IPS-NIHi7 (cell line): ENCODE results near the gene SCN3B.

ENCODE experiments used
- DNase-seq: peaks from one replicate; pipeline ENCODE4 v3.0.0; 2012; ENCODE audit warnings: mixed read lengths; ENCODE audit errors: extremely low spot score

SCN3B gene

DNA sequence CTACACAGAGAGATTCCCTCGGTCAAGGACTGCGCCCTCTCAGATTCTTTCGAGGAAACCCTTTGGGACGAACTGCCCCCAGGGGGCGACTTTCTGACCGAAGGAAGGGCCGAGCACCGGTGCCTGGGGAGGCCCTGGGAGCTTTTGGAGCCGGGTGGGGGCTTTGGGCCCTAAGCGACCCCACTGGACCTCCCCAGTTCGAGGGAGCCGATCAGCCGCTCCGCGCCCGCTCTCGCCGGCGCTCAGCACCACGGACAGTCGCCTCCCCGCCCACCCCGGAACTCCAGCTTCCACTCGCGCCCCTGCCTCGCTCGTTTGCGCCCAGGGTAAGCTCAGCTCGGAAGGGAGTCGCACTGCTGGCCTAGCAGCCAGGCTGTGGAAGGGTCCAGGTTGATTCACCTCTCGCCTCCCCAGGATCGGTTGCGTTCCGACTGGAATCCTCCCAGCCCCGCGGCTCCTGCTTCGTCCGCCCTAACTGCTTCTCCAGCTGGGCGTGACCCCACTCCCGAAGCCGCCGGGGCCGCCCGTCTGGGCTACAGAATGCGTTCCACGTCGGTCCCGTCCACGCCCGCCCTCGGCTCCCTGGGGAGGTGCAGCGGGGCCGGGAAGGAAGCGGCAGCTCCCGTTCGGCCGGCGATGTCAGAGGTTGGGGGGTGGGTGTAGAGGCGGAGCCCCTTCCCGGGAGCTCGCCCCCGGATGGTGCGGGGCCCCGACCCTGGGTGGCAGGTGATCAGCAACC lies 428 bp downstream of the SCN3B start:
- DNase-seq: peak; percentile 71

DNA sequence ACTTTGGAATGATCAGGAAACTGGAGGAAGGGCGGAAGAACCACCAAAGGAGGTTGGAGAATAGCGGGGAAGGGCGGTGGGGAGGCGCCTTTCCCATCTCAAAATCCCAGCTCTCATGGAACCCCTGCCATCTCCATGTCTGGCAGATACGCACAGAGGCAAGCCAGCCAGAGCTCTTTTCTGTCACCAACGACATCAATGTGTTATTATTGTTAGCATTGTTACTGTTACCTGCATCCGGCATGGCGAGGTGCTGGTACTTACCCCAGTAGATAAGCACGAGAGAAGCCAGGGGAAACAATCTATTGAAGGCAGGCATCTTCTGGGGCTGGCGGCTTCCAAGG lies 969 bp downstream of the SCN3B start:
- no peak for DNase-seq

DNA sequence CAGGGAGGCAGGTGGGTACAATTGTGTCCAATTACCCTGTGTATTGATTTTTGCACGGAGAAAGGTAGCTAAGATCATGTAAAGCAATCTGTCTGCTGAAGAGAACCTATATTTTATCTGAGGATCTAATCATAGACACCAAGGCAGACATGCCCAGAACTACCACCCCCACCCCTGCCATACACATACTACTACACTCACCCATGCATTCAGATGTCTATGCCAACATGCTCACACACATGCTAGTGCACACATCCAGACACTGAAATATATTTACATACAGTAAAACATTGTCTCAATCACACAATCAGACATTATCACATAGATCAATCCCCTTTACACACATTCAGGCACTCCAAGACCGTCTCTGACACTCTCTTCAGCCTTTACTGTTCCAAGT lies 1.8 kb downstream of the SCN3B start:
- DNase-seq: no peak

DNA sequence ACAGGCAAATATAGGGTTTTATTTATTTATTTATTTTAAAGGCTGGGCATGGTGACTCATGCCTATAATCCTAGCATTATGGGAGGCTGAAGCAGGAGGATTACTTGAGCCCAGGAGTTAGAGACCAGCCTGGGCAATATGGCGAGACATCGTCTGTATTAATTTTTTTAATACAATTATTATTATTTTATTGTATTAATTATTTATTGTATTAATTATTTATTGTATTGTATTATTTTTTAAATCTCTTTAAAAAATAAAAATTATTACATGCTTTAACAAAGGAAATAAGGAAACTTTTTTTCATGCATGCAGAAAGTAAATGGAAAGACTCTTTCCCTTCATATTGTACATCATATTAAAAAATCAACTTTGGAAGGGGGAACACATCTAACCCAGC lies 3.5 kb downstream of the SCN3B start:
- DNase-seq: no peak

DNA sequence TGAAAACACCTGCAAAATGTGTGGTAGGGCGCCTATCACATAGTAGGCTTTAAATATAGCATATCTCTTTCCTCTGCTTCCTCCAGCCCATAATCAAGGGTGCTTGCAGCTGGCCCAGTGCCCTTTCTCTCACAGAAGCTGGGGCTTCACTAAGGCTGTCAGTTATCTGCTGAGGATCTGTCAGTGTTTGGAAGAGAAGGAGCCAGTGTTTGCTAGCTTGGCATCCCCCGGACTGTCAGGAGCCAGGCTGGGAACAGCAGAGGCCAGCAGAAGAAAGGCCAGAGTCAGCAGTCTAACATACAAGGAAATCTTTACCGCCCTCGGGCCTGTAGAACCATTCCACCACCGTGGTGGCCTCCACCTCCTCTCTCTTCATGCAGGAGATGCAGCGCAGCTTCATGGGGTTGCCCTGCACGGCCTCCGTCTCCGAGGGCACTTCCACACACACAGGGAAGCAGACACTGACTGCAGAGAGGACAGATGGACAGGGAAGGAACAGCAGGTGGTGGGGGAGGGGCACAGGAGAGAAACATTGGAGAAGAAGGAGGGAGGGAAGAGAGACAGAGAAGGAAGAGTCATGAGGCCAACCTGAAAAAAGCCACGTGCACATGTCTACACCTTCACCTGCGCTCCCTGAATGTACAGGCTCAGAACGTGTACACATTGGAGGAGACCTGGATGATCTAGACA lies 9.0 kb downstream of the SCN3B start:
- DNase-seq: no peak

DNA sequence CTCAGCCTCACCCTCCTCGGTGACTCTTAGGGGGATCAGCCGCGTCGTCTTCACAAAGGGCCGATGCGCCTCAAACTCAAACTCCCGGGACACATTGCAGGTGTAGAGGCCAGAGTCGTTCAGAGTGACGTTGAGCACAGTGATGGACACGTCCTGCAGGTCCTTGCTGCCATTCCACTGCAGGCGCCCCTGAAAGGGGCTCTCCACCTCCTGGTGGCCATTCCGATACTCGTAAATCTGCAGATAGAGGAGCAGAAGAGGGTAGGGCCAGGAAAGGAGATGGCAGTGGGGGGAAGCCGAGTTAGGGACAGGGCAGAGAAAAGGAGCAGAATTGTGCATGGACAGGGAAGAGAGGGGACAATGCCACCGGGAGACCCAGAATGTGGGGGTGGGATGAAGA lies 12.0 kb downstream of the SCN3B start:
- no peak for DNase-seq

DNA sequence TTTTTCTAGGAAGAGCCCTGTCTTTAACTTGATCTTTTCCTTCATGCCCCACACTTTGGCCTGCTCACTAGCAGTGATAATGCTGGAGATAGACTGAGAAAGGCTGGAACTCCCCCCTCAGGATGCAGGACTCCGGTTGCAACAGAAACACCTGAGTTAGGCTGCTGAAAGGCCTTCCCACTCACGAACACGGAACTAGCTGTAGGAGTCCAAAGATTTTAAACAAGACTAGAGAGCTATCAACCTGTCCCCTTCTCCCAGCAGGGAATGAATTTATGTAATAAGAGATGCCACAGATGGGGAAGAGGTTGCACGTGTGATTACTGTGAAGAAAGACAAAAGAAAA lies 13.0 kb downstream of the SCN3B start:
- no peak for DNase-seq

DNA sequence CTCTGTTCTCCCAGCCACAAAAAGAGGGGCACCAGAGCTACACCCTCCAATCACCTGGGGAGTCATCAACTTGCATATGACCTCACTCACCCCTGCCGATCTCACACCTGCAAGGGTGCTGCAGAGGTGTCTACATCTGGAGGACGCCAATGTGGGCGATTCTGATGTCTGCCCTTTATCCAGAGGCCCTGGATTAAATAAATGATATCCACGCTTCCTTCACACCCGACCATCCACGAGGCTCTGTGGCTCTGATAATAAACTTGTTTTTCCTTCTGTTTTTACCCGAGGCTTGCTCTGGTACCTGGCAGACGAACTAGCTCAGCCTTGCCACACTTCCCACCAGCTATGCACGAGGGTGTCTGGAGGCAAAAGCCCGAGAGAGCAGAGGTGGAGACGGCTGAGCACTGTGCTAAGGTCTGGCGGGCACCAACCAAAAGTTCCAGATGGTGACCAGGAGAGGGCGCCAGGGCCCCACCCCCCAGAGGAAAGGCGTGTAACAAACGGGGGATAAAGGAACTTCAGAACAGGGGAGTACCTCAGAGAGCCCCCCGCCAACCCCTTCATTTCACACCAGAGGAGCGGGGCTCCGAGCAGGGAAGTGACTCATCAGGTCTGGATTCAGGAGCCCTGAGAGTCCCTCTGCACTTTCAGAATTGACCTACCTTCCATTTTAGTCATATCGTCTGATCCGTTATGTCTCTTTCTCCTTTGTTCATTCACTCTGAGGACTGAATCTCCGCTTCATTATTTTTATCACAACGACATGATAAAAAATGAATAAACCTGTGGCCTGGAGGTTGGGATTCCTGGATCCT lies 13.5 kb downstream of the SCN3B start:
- DNase-seq: peak; percentile 86

DNA sequence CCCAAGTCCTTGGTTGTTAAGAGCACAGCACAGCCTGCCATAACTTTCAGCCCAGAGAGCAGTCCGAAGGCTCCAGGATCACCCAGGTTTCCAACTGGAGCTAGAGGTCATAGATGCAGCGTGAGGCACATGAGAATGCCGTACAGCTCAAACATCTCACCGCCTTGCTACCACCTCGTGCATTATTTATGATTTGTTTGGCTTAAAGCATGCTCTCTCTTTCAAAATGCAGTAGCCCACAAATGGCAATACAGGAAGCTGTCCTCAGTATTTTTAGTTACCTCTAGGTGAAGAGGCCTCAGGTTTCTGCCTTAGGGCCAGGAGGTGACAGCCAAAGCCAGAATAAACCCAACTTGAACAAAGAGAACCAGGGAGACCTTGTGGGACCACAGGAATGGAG lies 14.4 kb downstream of the SCN3B start:
- DNase-seq: no peak

DNA sequence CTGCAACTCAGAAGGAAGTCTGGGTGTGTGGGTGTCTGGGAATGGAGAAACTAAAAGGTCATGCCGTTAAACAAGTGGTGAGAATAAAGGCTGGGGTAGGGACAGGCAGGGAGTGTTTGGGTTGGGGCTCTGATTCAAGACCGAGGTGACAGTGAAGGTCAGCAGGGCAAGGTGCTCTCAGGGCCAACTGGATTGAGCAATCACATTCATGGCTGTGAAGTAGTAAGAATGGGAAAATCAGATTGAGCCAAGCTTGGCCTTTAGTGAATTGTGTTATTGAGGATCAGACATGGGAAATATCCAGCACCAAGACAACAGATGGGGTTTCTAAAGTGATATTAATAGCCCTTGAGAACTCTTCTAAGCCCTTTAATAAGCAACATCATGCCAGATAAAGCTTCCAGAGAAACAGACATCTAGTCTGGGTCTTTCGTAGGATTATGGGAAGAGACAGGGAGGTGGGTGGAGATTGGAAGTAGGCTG lies 24.3 kb downstream of the SCN3B start:
- DNase-seq: no peak

DNA sequence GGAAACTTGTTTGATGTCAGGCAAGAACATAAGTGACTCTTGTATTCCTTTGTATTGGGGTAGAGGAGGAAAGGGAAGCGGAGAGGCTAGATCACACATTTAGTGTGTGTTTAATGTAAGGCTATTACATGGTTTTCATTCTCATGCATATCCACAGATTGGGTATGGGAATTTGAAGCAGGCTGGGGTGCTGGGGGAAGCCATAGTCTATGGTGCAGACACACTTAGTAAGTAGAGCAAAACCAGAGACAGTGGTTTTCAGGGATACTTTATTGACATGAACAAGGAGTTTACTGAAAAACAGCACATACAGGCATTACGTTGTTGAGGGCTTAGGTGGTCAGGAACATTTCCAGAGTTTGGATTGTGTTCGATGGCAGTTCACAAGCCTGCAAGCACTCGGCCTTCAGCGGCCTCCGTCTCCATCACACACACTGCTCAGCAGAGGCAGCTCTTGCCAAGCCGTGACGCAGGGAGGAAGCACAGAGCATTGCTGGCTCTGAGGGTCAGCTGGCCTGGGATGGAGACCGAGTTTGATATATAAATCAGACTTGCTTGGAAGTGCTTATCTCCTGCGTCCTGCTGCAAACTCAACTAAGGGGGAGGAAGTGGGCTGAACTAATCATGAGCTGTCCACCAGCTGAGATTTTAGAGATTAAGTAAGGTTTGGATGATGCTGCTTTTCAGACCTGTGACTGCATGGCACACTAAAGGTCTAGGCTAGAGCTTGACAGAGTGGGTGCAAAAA lies 25.3 kb downstream of the SCN3B start:
- DNase-seq: no peak

DNA sequence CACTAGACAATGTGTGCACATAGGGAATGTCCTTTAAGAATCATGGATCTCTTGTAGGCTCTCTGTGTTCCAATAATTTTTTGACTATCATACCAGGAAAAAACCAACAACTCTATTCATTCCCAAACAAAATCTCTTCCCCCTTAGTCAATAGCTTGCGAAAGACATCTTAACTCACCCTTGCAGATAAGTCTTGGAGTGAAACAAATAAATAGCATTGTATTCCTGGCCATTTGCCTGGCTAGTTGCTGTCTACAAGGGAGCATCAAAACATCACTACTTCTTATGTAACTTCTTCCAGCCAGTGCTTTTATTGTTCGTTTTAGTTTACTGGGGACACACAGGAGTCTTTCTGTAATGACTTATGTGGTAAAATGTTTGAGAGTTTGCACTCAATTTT lies 29.4 kb downstream of the SCN3B start:
- DNase-seq: no peak

DNA sequence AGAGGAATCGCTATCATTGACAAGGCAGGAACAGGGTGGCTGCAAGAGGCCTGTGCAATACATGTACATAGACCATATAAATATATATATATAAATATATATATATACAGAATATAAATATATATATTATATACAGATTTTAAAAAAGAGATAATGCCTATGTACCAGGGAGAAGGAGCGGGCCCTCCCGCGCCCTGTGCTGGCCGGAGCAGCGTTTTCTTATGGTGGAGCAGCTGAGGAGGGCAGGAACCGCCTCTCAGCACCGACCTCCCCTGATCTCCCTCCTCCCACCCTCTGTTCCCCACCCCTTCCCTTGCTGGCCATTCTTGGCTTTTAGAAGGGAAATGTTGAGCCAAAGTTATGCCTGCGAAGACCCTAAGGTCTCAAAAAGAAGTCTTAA lies 31.8 kb downstream of the SCN3B start:
- DNase-seq: no peak

DNA sequence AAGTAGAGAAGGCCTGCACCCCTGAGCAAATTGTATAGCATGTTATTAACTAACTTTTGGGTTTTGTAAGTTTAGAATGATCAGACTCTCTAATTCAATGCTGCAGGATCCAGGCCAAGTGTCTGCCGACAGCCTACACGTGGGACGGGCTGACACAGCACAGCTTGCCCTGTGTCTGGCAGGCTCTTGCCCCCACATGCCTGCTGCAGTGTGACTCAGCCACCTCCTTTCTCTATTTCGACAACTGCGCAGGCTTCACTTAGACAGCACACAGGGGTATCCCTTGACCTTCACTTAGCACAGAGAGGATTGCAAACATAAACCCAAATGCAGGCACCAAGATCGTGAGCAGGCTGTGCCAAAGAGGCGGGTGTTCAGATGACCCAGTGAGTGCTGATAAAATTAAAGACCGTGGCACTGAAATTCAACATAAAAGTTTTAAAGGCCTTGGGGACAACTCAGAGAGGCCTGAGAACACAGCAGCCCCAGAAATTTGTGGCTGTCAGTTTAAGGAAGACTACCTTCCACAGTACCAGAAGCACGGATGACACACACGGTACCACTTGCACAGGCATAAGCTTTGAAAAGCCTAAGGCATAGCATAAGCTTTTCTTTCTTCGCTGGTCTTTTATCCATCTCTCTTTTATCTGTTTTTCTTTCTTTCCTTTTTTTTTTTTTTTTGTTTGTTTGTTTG lies 37.8 kb downstream of the SCN3B start:
- DNase-seq: no peak

DNA sequence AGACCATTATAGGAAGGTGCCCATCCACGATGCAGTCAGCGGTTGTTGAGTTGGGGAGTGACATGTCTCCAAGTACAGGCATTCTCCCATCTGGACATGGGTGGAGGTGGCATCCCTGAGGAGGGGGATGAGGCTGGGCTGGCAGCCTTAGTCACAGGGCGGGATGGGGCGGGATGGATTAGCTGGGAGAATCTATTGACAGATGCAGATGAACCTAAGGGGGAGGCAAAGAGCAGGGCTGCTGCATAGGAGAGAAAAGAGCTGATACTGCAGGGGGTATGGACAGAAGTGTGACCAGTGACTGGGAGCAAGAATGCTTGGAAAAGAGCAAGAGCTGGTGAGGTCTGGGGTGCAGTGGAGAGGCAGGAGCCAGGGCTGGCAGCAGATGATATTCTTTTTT lies 42.7 kb downstream of the SCN3B start:
- DNase-seq: peak; percentile 30

DNA sequence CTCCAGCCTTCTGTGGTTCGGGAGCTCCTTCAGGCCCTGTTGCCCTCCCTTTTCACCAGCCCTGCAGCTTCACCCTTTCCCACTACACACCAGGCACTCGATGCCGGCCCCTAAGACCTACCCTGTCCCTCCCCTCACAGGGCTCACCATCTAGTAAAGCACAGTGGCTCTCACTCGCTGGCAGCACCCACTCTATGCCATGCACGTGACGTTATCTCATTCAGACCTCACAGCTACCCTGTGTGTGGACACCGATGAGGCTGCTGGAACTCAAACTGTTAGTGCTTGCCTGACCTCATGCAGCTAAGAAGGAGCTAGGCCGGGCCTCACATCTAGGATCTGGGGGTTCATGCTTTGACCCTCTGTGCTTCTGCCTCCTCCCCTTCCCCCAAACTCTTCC lies 45.5 kb downstream of the SCN3B start:
- no peak for DNase-seq

DNA sequence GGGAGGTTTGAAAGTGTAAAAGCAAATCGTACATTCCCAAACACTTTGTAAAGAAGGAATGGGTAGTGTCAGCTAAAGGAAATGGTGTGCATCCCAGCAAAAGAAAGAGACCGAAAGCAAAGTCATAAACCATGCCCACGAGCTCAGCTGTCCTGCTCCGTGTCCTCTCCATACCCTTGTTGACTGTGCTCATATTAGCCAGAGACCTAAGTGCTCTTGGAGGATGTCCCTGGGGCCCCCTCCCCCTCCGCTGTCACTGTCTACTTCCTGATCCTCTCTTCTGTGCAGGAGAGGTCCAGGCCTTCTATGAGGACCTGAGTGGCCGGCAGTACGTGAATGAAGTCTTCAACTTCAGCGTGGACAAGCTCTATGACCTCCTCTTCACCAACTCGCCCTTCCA lies 46.1 kb downstream of the SCN3B start:
- DNase-seq: no peak

DNA sequence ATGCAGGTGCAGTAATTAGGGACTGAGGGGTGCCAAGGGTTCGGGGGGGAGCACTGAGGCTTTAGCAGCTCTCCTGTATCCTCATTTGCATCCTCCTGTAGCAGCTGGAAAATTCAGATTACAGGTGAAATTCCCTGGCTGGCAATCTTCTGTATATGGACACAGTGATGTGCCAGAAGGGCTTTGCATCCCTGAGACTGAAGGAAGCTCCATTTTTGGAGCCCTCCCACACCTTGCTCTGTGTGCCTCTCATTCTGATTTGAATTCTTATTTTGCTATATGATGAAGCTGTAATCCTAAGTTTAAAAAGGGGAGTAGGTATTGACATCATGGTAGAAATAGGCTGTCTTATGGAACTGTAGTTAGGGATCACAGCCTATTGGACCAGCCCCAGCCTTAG lies 46.6 kb downstream of the SCN3B start:
- DNase-seq: no peak

DNA sequence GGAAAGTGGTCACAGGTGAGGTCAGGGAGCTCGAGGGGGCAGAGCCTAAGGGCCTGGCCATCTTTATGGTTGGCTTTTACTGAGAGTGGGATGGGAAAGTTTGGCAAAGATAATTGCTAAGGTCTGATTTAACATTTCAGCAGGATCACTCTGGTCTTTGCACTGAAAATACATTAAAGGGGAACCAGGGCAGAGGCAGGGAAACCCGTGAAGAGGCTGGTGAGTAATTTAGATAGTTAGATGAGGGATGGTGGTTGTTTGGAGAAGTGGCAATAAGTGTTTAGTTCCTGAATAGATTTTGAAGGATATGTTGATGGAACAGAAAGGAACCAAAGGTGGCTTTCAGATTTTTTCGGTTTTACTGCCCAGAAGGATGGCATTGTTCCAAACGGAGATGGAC lies 50.8 kb downstream of the SCN3B start:
- DNase-seq: no peak

DNA sequence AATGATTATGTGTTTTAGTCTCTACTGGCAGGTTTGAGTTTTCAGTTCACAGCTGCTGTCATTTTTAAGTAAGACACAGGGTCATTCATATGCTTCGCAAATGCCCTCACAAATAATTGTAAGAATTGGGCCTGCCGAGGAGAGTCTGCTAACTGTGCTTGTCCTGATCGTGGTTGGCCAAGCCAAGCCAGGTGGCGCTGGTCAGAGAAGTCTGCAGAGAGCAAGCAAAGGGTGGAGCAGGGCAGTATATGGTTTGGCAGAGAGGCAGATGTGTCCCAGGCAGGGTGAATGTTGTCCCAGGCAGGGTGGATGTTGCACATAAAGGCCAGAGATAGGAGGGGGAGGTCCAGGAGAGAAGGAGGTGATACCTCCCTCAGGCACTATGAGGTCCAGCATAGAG lies 52.7 kb downstream of the SCN3B start:
- DNase-seq: no peak

DNA sequence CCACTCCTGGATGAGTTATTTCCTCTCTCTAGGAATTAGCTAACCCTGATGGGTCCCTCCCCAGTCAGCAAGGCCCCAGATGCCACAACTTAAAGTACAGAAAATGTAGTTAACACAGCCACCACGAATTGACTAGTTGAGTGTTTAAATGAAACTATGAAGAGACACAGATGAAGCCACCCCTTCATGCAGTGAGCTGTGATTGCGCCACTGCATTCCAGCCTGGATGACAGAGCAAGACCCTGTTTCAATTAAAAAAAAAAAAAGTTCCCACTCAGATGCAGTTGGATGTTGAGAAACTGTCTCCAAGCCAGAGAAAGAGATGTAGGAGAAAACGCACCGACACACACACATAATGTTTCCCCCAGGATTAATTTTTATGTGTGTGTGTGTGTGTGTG lies 53.3 kb downstream of the SCN3B start:
- no peak for DNase-seq

DNA sequence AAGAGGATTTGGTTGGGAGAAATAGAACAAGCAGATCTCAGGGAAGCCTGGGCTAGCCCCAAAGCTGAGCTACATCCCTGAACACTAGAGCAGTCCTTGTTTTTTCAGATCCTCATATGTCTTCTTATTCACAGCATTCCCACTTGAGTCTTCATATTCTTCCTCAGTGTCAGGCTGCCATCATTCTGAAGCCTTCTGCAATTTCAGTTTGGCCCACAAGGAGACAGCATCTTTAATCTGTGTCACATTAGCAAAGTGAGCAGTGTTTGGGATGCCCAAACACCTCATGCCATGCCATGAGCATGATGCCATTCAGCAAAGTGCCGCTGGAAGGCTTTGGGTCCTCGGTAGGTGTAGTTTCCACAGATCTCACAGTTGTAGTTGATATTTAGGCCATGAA lies 56.6 kb downstream of the SCN3B start:
- no peak for DNase-seq
